Activated naive CD4-positive, alpha-beta T cell treated with anti-CD3 and anti-CD28 coated beads, Interleukin-2, amount 50 U/mL, for 72 hours (primary cell): ENCODE data around the gene LMNTD1. TPM values are rescaled to one million over a fixed set of nuclear protein-coding genes. Genes with fewer than 3 reads are reported as not detected.
"Not testable (repeated sequence)": the region's sequence is repeated elsewhere in the genome, so short reads cannot be mapped to it uniquely, and the experiment has no call there.

Experiments
- ATAC-seq, 2 donors: fragments of 150-1000 bp; cut with Tn5 transposase; 2 replicates each; pipeline ENCODE4 v1.10.0; 2021; ENCODE audit warnings: mild to moderate bottlenecking in 2 of 2, moderate library complexity in 2 of 2
- DNase-seq, 2 donors: peaks; one replicate each; pipeline ENCODE4 v3.0.0; 2021 to 2022; ENCODE audit warnings: low spot score in 2 of 2
- H3K27ac Mint-ChIP-seq, 2 donors: one replicate each; pipeline ENCODE4 v1.8.0; 2022; ENCODE audit warnings: mild to moderate bottlenecking in 2 of 2, mixed read lengths in 2 of 2
- H3K36me3 Mint-ChIP-seq, 2 donors: one replicate each; pipeline ENCODE4 v1.8.0; 2022; ENCODE audit warnings: mixed read lengths in 2 of 2
- H3K9me3 Mint-ChIP-seq, 2 donors: one replicate each; pipeline ENCODE4 v1.8.0; 2022; ENCODE audit warnings: mixed read lengths in 2 of 2
- total RNA-seq, 2 donors: library from RNA; stranded (reverse); gene quantifications; one replicate each; pipeline ENCODE4 v1.2.3, GENCODE V29; 2022

Gene LMNTD1
- total RNA-seq, 2 donors from 2014 or later: not detected

GRCh38 chr12:25503666-25504065, 49.4 kb downstream of the LMNTD1 start:
- H3K36me3 Mint-ChIP-seq: no peaks in the 10 kb centered on the region

GRCh38 chr12:25502596-25502995, 50.5 kb downstream of the LMNTD1 start:
- no peaks in the 10 kb centered on the region for H3K36me3 Mint-ChIP-seq

More at GRCh38 chr12:25503666-25504065, 49.4 kb downstream of the LMNTD1 start:
- H3K27ac Mint-ChIP-seq: no peak overlapping the region
- no peaks in the 10 kb centered on the region for H3K9me3 Mint-ChIP-seq
- DNase-seq (no peak), ATAC-seq (no peak)

GRCh38 chr12:25502118-25502517, 51.0 kb downstream of the LMNTD1 start:
- DNase-seq (no peak), ATAC-seq (no peak)
- Mint-ChIP-seq H3K27ac (no peak overlapping the region), H3K36me3 (no peaks in the 10 kb centered on the region), H3K9me3 (no peaks in the 10 kb centered on the region)

More at GRCh38 chr12:25502596-25502995, 50.5 kb downstream of the LMNTD1 start:
- H3K9me3 Mint-ChIP-seq: no peaks in the 10 kb centered on the region
- no peak for DNase-seq
- no peak for ATAC-seq
- H3K27ac Mint-ChIP-seq: no peak overlapping the region

GRCh38 chr12:25501549-25501948, 51.5 kb downstream of the LMNTD1 start:
- no peak for ATAC-seq
- H3K9me3 Mint-ChIP-seq: no peaks in the 10 kb centered on the region
- DNase-seq: no peak
- H3K27ac Mint-ChIP-seq: no peak overlapping the region
- no peaks in the 10 kb centered on the region for H3K36me3 Mint-ChIP-seq

GRCh38 chr12:25500651-25501050, 52.4 kb downstream of the LMNTD1 start:
- H3K9me3 Mint-ChIP-seq: no peaks in the 10 kb centered on the region
- DNase-seq: no peak
- no peak for ATAC-seq
- peak overlapping the region in 1 of 2 donors; percentile 44 for H3K27ac Mint-ChIP-seq
- no peaks in the 10 kb centered on the region for H3K36me3 Mint-ChIP-seq

- no peak overlapping the region for H3K27ac Mint-ChIP-seq
- no peak for DNase-seq
- ATAC-seq: no peak
- no peaks in the 10 kb centered on the region for H3K36me3 Mint-ChIP-seq
- no peaks in the 10 kb centered on the region for H3K9me3 Mint-ChIP-seq
Observed at GRCh38 chr12:25497021-25497420, 56.1 kb downstream of the LMNTD1 start.

- Mint-ChIP-seq H3K9me3 (no peaks in the 10 kb centered on the region), H3K36me3 (no peaks in the 10 kb centered on the region), H3K27ac (no peak overlapping the region)
- DNase-seq: no peak
- no peak for ATAC-seq
Observed at GRCh38 chr12:25496098-25496587, 56.9 kb downstream of the LMNTD1 start.

GRCh38 chr12:25495331-25496097, 57.6 kb downstream of the LMNTD1 start:
- Mint-ChIP-seq H3K9me3 (no peaks in the 10 kb centered on the region), H3K36me3 (no peaks in the 10 kb centered on the region), H3K27ac (no peak overlapping the region)
- DNase-seq (no peak), ATAC-seq (no peak)

GRCh38 chr12:25494926-25495325, 58.2 kb downstream of the LMNTD1 start:
- Mint-ChIP-seq H3K9me3 (no peaks in the 10 kb centered on the region), H3K36me3 (no peaks in the 10 kb centered on the region), H3K27ac (no peak overlapping the region)
- DNase-seq: no peak
- ATAC-seq: no peak

- ATAC-seq (no peak), DNase-seq (no peak)
- Mint-ChIP-seq H3K36me3 (no peaks in the 10 kb centered on the region), H3K9me3 (no peaks in the 10 kb centered on the region), H3K27ac (no peak overlapping the region)
Observed at GRCh38 chr12:25493682-25494081, 59.4 kb downstream of the LMNTD1 start.

GRCh38 chr12:25491396-25492325, 61.4 kb downstream of the LMNTD1 start:
- DNase-seq: no peak
- ATAC-seq: no peak
- no peaks in the 10 kb centered on the region for H3K36me3 Mint-ChIP-seq
- no peak overlapping the region for H3K27ac Mint-ChIP-seq
- no peaks in the 10 kb centered on the region for H3K9me3 Mint-ChIP-seq

GRCh38 chr12:25488956-25489870, 63.9 kb downstream of the LMNTD1 start:
- DNase-seq, H3K36me3 Mint-ChIP-seq, ATAC-seq: not testable (repeated sequence)

GRCh38 chr12:25482625-25483024, 70.5 kb downstream of the LMNTD1 start:
- no peak for DNase-seq
- Mint-ChIP-seq H3K9me3 (no peaks in the 10 kb centered on the region), H3K36me3 (no peaks in the 10 kb centered on the region), H3K27ac (no peak overlapping the region)
- ATAC-seq: no peak

More at GRCh38 chr12:25488956-25489870, 63.9 kb downstream of the LMNTD1 start:
- not testable (repeated sequence) for H3K9me3 Mint-ChIP-seq, H3K27ac Mint-ChIP-seq

- no peak overlapping the region for H3K27ac Mint-ChIP-seq
- H3K36me3 Mint-ChIP-seq: no peaks in the 10 kb centered on the region
- no peak for DNase-seq
- no peak for ATAC-seq
- no peaks in the 10 kb centered on the region for H3K9me3 Mint-ChIP-seq
Observed at GRCh38 chr12:25480145-25480544, 72.9 kb downstream of the LMNTD1 start.

GRCh38 chr12:25477217-25477616, 75.9 kb downstream of the LMNTD1 start:
- H3K36me3 Mint-ChIP-seq: no peaks in the 10 kb centered on the region

GRCh38 chr12:25472453-25472852, 80.6 kb downstream of the LMNTD1 start:
- Mint-ChIP-seq H3K27ac (peak overlapping the region in 1 of 2 donors; percentile 22), H3K9me3 (no peaks in the 10 kb centered on the region), H3K36me3 (no peaks in the 10 kb centered on the region)
- ATAC-seq: no peak
- DNase-seq: no peak

More at GRCh38 chr12:25477217-25477616, 75.9 kb downstream of the LMNTD1 start:
- ATAC-seq (no peak), DNase-seq (no peak)
- no peak overlapping the region for H3K27ac Mint-ChIP-seq
- no peaks in the 10 kb centered on the region for H3K9me3 Mint-ChIP-seq
